SK-N-SH (cell line): ENCODE data around the gene APC2. TPM values are rescaled to one million over a fixed set of nuclear protein-coding genes. Genes with fewer than 3 reads are reported as not detected.

ENCODE experiments used
- CTCF ChIA-PET: fragments of 300-600, 350-600 bp; formaldehyde crosslinking; extraction: SDS; loops from one replicate; lab custom pipeline; 2021; lab: Yijun Ruan, JAX
- POLR2A ChIA-PET: fragments of 350-600 bp; sonication (Branson Sonifier 250); formaldehyde crosslinking; extraction: SDS; loops from one replicate; lab custom pipeline; 2020; ENCODE audit warnings: antibody characterized with exemption, inconsistent platforms; lab: Yijun Ruan, JAX
- DNase-seq: peaks from one replicate; pipeline ENCODE4 v3.0.0; 2012
- H2AFZ ChIP-seq: fragments of 200-600 bp; sonication (generic); 2 replicates; pipeline ENCODE4 v1.8.1; 2016; ENCODE audit warnings: antibody characterized with exemption, mild to moderate bottlenecking, low read depth
- H3F3A ChIP-seq: fragments of 200-600 bp; sonication (generic); replicated peaks from 2 replicates; pipeline ENCODE3; 2016; ENCODE audit warnings: antibody characterized with exemption, mild to moderate bottlenecking; ENCODE audit not compliant: insufficient read depth
- H3K27ac ChIP-seq, 2 experiments: fragments of 200-500 bp in 1 of 2; fragments of 200-600 bp in 1 of 2; sonication (Bioruptor generic) in 1 of 2; sonication (generic), shearing (Covaris generic) in 1 of 2; 2 replicates each; pipeline versions ENCODE4 v1.5.1 to v1.6.1; 2014 to 2016; ENCODE audit warnings: low read depth in 2 of 2, inconsistent platforms in 1 of 2, low read length in 1 of 2, mild to moderate bottlenecking in 1 of 2, mixed read lengths in 1 of 2
- H3K27me3 ChIP-seq: fragments of 200-600 bp; sonication (generic), shearing (Covaris generic); 2 replicates; pipeline ENCODE4 v1.6.1; 2016; ENCODE audit warnings: mixed run types; ENCODE audit not compliant: insufficient read depth
- H3K36me3 ChIP-seq, 2 experiments: fragments of 200-500 bp in 1 of 2; fragments of 200-600 bp in 1 of 2; sonication (Bioruptor generic) in 1 of 2; sonication (generic) in 1 of 2; replicated peaks in 1 of 2; 2 replicates each; pipeline versions ENCODE3 to v1.5.1; 2014 to 2016; ENCODE audit warnings: low read length in 1 of 2, mild to moderate bottlenecking in 1 of 2; ENCODE audit not compliant: insufficient read depth in 2 of 2, control insufficient read depth in 1 of 2
- H3K4me1 ChIP-seq, 2 experiments: fragments of 200-500 bp in 1 of 2; fragments of 200-600 bp in 1 of 2; sonication (Bioruptor generic) in 1 of 2; sonication (generic), shearing (Covaris generic) in 1 of 2; 2 replicates each; pipeline versions ENCODE4 v1.5.1 to v1.6.1; 2014 to 2016; ENCODE audit warnings: low read depth in 1 of 2, low read length in 1 of 2, mixed run types in 1 of 2; ENCODE audit not compliant: insufficient read depth in 2 of 2, control insufficient read depth in 1 of 2
- H3K4me2 ChIP-seq: fragments of 200-600 bp; sonication (generic), shearing (Covaris generic); 2 replicates; pipeline ENCODE4 v1.6.1; 2017; ENCODE audit warnings: mixed run types
- H3K4me3 ChIP-seq, 2 experiments: fragments of 200-500 bp in 1 of 2; fragments of 200-600 bp in 1 of 2; sonication (Bioruptor generic) in 1 of 2; sonication (generic), shearing (Covaris generic) in 1 of 2; 2 replicates each; pipeline versions ENCODE4 v1.5.1 to v1.8.1; 2014 to 2016; ENCODE audit warnings: low read depth in 2 of 2, inconsistent platforms in 1 of 2, low read length in 1 of 2, mild to moderate bottlenecking in 1 of 2, mixed read lengths in 1 of 2, moderate library complexity in 1 of 2
- H3K79me2 ChIP-seq: fragments of 200-600 bp; sonication (generic); 2 replicates; pipeline ENCODE4 v1.8.1; 2017; ENCODE audit warnings: mild to moderate bottlenecking; ENCODE audit not compliant: insufficient read depth
- H3K9ac ChIP-seq: fragments of 200-600 bp; sonication (generic); 2 replicates; pipeline ENCODE4 v1.6.1; 2017; ENCODE audit warnings: mixed run types
- H3K9me2 ChIP-seq: fragments of 200-600 bp; sonication (generic); 2 replicates; pipeline ENCODE4 v1.6.1; 2017; ENCODE audit warnings: mixed run types
- H3K9me3 ChIP-seq: fragments of 200-600 bp; sonication (generic); 2 replicates; pipeline ENCODE4 v1.6.1; 2017; ENCODE audit warnings: mixed run types, mild to moderate bottlenecking, moderate library complexity
- H4K20me1 ChIP-seq: fragments of 200-600 bp; sonication (generic); 2 replicates; pipeline ENCODE4 v1.6.1; 2017; ENCODE audit warnings: mild to moderate bottlenecking, mixed run types; ENCODE audit not compliant: insufficient read depth
- CHD2 ChIP-seq: fragments of 150-350 bp; IDR thresholded peaks from 2 replicates; pipeline ENCODE4 v1.6.1; 2018; ENCODE audit warnings: low read length; ENCODE audit not compliant: partially characterized antibody
- EZH2phosphoT487 ChIP-seq: fragments of 200-600 bp; sonication (generic); IDR thresholded peaks from 2 replicates; pipeline ENCODE4 v1.6.1; 2017; ENCODE audit warnings: low read depth, mixed run types, mild to moderate bottlenecking, antibody characterized with exemption, moderate library complexity, borderline replicate concordance
- FOXM1 ChIP-seq: IDR thresholded peaks from 2 replicates; pipeline ENCODE4 v1.4.0; 2012; ENCODE audit warnings: low read depth, mild to moderate bottlenecking
- MEF2A ChIP-seq: IDR thresholded peaks from 2 replicates; pipeline ENCODE4 v1.4.0; 2012; ENCODE audit warnings: low read depth, borderline replicate concordance
- MXI1 ChIP-seq: IDR thresholded peaks from 2 replicates; pipeline ENCODE4 v1.6.1; 2012; ENCODE audit warnings: mild to moderate bottlenecking, low read depth, low read length, improper control_type of control experiment
- POLR2AphosphoS5 ChIP-seq: IDR thresholded peaks from 2 replicates; pipeline ENCODE4 v1.6.1; 2012; ENCODE audit warnings: low read depth, low read length
- RFX5 ChIP-seq: IDR thresholded peaks from 2 replicates; pipeline ENCODE4 v1.6.1; 2012; ENCODE audit warnings: mild to moderate bottlenecking, improper control_type of control experiment, low read length
- SIN3A ChIP-seq: IDR thresholded peaks from 2 replicates; pipeline ENCODE4 v1.6.1; 2012; ENCODE audit warnings: low read depth, mild to moderate bottlenecking, low read length, moderate library complexity, borderline replicate concordance
- SMC3 ChIP-seq: IDR thresholded peaks from 2 replicates; pipeline ENCODE4 v1.6.1; 2012; ENCODE audit warnings: low read depth, low read length, improper control_type of control experiment
- TAF1 ChIP-seq: IDR thresholded peaks from 2 replicates; pipeline ENCODE4 v1.6.1; 2012; ENCODE audit warnings: low read depth, mild to moderate bottlenecking, low read length, moderate library complexity, borderline replicate concordance
- TCF12 ChIP-seq: IDR thresholded peaks from 2 replicates; pipeline ENCODE4 v1.4.0; 2012
- TEAD4 ChIP-seq: IDR thresholded peaks from 2 replicates; pipeline ENCODE4 v1.4.0; 2012; ENCODE audit warnings: mild to moderate bottlenecking, borderline replicate concordance; ENCODE audit not compliant: insufficient read depth
- YY1 ChIP-seq: IDR thresholded peaks from 2 replicates; pipeline ENCODE4 v1.4.0; 2012; ENCODE audit warnings: low read depth, mild to moderate bottlenecking
- WGBS: methylation state at CpG from one replicate; pipeline ENCODE4 v1.1.6; 2017; ENCODE audit warnings: low lambda C conversion rate; 5-methylcytosine and 5-hydroxymethylcytosine counted together
- polyA plus RNA-seq, 3 experiments: library from polyadenylated mRNA; depleted of rRNA; stranded (reverse); fragments of >200 nt; gene quantifications; 2 replicates each; pipeline ENCODE4 v1.2.3, GENCODE V29; 2012
- TF ChIP-seq, protein P1 (sequence below): fragments of 150-350 bp; IDR thresholded peaks from 2 replicates; pipeline ENCODE4 v1.6.1; 2016; ENCODE audit warnings: mild to moderate bottlenecking, low read depth, low read length
- TF ChIP-seq, protein P2 (sequence below): IDR thresholded peaks from 2 replicates; pipeline ENCODE4 v1.4.0; 2012; ENCODE audit warnings: low read depth, borderline replicate concordance
- TF ChIP-seq, protein P3 (sequence below): IDR thresholded peaks from 2 replicates; pipeline ENCODE4 v1.4.0; 2012; ENCODE audit warnings: low read depth, borderline replicate concordance
- TF ChIP-seq, protein P4 (sequence below): fragments of 200-600 bp; sonication (generic); IDR thresholded peaks from 2 replicates; pipeline ENCODE4 v1.6.1; 2017; ENCODE audit warnings: antibody characterized with exemption, mild to moderate bottlenecking, moderate library complexity
- TF ChIP-seq, protein P5 (sequence below): IDR thresholded peaks from 2 replicates; pipeline ENCODE4; 2012

APC2 gene
- polyA plus RNA-seq, 1 of the 3 experiments (the other 2 are of a cell fraction), result 1.3 TPM

DNA sequence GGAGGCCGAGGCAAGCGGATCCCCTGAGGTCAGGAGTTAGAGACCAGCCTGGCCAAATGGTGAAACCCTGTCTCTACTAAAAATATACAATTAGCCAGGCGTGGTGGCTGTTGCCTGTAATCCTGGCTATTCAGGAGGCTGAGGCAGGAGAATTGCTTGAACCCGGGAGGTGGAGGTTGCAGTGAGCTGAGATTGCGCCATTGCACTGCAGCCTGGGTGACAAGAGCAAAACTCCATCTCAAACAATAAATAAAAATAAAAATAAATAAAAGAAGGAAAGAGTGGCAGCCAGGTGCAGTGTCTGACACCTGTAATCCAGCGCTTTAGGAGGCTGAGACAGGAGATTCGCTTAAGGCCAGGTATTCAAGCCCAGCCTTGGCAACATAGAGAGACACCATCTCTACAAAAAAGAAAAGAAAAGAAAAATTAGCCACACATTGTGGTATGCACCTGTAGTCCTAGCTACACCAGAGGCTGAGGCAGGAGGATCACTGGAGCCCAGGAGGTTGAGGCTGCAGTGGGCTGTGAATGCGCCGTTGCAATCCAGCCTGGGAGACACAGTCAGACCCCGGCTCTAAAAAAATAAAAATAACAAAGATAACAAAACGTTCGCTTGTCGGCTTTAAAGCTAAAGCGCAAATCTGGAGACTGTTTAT, 52.6 kb downstream of the APC2 start:
- H3K4me3 ChIP-seq, result no peak overlapping the region
- no peak overlapping the region for H3K4me2 ChIP-seq
- WGBS, result 66% methylated on average over 14 of the region's 14 CpGs
- no peaks in the 10 kb centered on the region for H3K79me2 ChIP-seq
- H4K20me1 ChIP-seq, result no peaks in the 10 kb centered on the region
- no peak overlapping the region for H3K9ac ChIP-seq
- peaks cover 5 to 12% of the 10 kb centered on the region in 2 experiments; a peak in 2 of 4 replicates for H3K4me1 ChIP-seq
- no peaks in the 10 kb centered on the region for H3K9me2 ChIP-seq
- TF ChIP-seq TCF12, result no peak
- TF ChIP-seq, protein P1, sequence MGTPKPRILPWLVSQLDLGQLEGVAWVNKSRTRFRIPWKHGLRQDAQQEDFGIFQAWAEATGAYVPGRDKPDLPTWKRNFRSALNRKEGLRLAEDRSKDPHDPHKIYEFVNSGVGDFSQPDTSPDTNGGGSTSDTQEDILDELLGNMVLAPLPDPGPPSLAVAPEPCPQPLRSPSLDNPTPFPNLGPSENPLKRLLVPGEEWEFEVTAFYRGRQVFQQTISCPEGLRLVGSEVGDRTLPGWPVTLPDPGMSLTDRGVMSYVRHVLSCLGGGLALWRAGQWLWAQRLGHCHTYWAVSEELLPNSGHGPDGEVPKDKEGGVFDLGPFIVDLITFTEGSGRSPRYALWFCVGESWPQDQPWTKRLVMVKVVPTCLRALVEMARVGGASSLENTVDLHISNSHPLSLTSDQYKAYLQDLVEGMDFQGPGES, result no peak
- TF ChIP-seq YY1, result no peak
- TF ChIP-seq, protein P2, sequence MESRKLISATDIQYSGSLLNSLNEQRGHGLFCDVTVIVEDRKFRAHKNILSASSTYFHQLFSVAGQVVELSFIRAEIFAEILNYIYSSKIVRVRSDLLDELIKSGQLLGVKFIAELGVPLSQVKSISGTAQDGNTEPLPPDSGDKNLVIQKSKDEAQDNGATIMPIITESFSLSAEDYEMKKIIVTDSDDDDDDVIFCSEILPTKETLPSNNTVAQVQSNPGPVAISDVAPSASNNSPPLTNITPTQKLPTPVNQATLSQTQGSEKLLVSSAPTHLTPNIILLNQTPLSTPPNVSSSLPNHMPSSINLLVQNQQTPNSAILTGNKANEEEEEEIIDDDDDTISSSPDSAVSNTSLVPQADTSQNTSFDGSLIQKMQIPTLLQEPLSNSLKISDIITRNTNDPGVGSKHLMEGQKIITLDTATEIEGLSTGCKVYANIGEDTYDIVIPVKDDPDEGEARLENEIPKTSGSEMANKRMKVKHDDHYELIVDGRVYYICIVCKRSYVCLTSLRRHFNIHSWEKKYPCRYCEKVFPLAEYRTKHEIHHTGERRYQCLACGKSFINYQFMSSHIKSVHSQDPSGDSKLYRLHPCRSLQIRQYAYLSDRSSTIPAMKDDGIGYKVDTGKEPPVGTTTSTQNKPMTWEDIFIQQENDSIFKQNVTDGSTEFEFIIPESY, result no peak
- no peak for TF ChIP-seq FOXM1
- no peak for TF ChIP-seq CHD2
- TF ChIP-seq POLR2AphosphoS5, result no peak
- H3K27ac ChIP-seq, result no peak overlapping the region
- H3K27me3 ChIP-seq, result 0 out of 2 replicates have a peak, but pooled peaks cover 5% of the 10 kb centered on the region
- H3K36me3 ChIP-seq, result no peaks in the 10 kb centered on the region
- POLR2A ChIA-PET, result no interaction called here
- no peak overlapping the region for H2AFZ ChIP-seq
- no peaks in the 10 kb centered on the region for H3K9me3 ChIP-seq
- H3F3A ChIP-seq, result peaks cover 8% of the 10 kb centered on the region
- DNase-seq, result no peak
- CTCF ChIA-PET, result interaction anchor here (0.6 to 3.0 kb wide), 13 partner anchors 8 to 132 kb away, joined by 3 to 23 read pairs (median 3); partner anchors contain the start of gene REEP6

DNA sequence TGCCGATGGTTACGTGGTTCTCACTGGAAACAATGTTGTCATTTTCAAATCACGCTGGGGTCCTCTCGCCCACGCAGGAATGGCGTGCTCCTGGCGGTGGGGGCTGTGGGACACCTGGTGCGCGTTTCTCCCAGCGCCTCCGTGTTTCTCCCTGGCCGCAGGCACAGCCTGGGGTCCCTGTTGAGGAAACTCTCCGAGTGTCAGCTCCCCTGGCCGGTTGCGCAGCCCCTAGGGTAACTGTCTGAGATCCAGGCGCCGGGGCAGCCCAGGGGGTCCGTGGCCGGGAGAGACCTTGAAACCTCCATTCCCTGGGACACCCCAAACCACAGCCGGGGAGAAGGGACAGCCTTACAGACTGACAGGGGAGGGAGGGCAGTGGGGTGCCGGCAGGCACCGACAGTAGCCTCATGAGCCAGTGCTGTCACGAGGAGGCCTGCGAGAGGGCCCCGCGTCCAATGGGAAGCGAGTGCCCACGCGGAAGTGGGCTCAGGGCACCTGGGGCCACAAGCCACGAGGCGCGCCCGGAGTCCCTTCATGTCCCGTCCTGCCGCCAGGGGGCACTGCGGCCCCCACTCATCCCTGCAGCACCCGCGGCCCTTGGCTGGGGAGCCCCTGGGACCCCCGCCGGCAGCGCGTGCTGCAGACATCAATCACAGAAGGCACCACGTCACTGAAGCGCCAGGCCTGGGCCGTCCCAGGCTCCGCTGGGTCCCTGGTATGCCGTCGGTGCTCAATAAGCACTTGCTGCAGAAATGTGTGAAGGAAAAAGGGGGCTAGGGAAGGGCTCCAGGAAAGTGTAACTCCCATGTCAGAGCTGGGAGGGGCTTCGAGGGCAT, 53.4 kb downstream of the APC2 start:
- 15% methylated on average over 26 of the region's 49 CpGs for WGBS
- H3K4me1 ChIP-seq, result peaks cover 5 to 12% of the 10 kb centered on the region in 2 experiments; a peak in 2 of 4 replicates
- CTCF ChIA-PET, result interaction anchor here (0.6 to 3.0 kb wide), 14 partner anchors 8 to 133 kb away, joined by 3 to 23 read pairs (median 3); partner anchors contain the start of gene REEP6
- H3K9ac ChIP-seq, result no peak overlapping the region
- no peak overlapping the region for H3K27ac ChIP-seq
- no peaks in the 10 kb centered on the region for H4K20me1 ChIP-seq
- H3K4me2 ChIP-seq, result peak overlapping the region; percentile 47
- POLR2A ChIA-PET, result interaction anchor here (0.6 kb wide), 1 partner anchor 598 kb away, joined by 3 read pairs; no protein-coding TSS in a partner anchor
- no peaks in the 10 kb centered on the region for H3K9me2 ChIP-seq
- peaks cover 8% of the 10 kb centered on the region for H3F3A ChIP-seq
- peak overlapping the region in 1 of 2 experiments; percentile 48; a peak in 2 of 4 replicates for H3K4me3 ChIP-seq
- peak; percentile 82 for DNase-seq
- no peaks in the 10 kb centered on the region for H3K79me2 ChIP-seq
- H3K9me3 ChIP-seq, result no peaks in the 10 kb centered on the region
- H3K36me3 ChIP-seq, result no peaks in the 10 kb centered on the region
- H2AFZ ChIP-seq, result no peak overlapping the region
- 0 out of 2 replicates have a peak, but pooled peaks cover 5% of the 10 kb centered on the region for H3K27me3 ChIP-seq
- no peak for TF ChIP-seq EZH2phosphoT487
- no peak for TF ChIP-seq TAF1
- no peak for TF ChIP-seq TCF12
- no peak for TF ChIP-seq SIN3A
- TF ChIP-seq, protein P3, sequence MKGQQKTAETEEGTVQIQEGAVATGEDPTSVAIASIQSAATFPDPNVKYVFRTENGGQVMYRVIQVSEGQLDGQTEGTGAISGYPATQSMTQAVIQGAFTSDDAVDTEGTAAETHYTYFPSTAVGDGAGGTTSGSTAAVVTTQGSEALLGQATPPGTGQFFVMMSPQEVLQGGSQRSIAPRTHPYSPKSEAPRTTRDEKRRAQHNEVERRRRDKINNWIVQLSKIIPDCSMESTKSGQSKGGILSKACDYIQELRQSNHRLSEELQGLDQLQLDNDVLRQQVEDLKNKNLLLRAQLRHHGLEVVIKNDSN, result no peak
- TF ChIP-seq, protein P4, sequence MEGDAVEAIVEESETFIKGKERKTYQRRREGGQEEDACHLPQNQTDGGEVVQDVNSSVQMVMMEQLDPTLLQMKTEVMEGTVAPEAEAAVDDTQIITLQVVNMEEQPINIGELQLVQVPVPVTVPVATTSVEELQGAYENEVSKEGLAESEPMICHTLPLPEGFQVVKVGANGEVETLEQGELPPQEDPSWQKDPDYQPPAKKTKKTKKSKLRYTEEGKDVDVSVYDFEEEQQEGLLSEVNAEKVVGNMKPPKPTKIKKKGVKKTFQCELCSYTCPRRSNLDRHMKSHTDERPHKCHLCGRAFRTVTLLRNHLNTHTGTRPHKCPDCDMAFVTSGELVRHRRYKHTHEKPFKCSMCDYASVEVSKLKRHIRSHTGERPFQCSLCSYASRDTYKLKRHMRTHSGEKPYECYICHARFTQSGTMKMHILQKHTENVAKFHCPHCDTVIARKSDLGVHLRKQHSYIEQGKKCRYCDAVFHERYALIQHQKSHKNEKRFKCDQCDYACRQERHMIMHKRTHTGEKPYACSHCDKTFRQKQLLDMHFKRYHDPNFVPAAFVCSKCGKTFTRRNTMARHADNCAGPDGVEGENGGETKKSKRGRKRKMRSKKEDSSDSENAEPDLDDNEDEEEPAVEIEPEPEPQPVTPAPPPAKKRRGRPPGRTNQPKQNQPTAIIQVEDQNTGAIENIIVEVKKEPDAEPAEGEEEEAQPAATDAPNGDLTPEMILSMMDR, result peak; percentile 76
- no peak for TF ChIP-seq MEF2A
- peak; percentile 24 for TF ChIP-seq SMC3
- no peak for TF ChIP-seq RFX5
- no peak for TF ChIP-seq MXI1
- no peak for TF ChIP-seq TEAD4
- TF ChIP-seq, protein P5, sequence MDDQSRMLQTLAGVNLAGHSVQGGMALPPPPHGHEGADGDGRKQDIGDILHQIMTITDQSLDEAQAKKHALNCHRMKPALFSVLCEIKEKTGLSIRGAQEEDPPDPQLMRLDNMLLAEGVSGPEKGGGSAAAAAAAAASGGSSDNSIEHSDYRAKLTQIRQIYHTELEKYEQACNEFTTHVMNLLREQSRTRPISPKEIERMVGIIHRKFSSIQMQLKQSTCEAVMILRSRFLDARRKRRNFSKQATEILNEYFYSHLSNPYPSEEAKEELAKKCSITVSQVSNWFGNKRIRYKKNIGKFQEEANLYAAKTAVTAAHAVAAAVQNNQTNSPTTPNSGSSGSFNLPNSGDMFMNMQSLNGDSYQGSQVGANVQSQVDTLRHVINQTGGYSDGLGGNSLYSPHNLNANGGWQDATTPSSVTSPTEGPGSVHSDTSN, result no peak
